ENCODE data around the gene ZNF550. TPM values are rescaled to one million over a fixed set of nuclear protein-coding genes. Genes with fewer than 3 reads are reported as not detected.

Gene ZNF550
- total and polyA plus RNA-seq, 2 of the 13 experiments (the other 11 are each of a cell fraction or from before 2014, with no cell fraction given): 8.6 to 9.1 TPM

DNA sequence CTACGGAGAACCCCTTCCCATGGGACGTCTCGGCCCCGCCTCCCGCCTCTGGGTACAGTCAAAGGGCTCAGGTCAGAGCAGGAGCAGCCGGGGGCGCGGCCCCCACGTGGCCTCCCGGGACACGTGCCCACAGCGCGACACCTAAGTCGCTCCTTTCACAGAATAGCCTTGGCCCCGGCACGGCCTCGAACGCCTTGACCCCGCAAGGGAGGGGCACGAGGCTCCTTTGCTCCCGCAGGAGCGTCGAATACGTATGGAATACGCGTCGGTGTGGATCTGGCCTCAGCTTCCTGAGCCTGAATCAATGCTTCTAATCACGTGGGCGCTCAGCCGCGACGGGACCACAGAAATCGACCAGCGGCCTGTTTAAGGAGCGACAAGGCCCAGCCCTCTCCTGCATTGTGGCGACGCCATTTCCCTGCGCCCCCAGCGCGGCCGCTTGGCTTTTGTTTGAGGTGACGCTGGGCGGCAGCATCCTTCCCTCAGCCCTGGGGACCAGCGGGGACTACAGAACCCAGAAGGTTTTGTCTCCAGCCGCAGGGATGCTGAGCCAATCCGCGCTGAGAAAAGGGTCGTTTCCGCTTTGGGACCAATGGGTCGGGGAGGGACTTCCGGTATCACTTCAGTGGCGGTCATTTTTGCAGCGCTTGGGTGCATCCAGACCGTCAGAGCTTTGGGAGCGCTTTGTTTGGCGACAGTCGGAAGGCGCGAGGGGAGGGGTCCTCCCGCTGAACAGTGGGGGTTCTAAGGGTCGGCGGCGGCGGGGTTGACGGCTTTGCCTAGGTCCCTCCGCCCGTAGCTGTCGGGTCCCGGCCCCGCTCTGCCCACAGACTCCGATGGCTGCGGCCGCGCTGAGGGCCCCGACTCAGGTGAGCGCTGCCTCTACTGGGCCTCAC is 24.1 kb upstream of the ZNF550 start, which contains the start of gene ZIK1:
ZIK1 (plus strand) TSS at position 625 of the 896 bp plus-strand sequence; CDS start at position 837, 212 bp downstream.
- in situ Hi-C loops (cut with HindIII; ENCODE audit: extremely low pct_ligation_motif_present, low pct_unique_long_range_greater_than_20kb): no loop called here
- peak within 1 kb of the TSS; percentile 61 to 71 (median 65) for H3K4me3 ChIP-seq (replicated peaks in 1 of 3; ENCODE audit: insufficient read depth in 1 of 3, low read depth in 2 of 3, low read length in 3 of 3)
- H2AFZ ChIP-seq (ENCODE audit: low read length): no peak within 1 kb of the TSS
- ChIA-PET CTCF (ENCODE audit: low intra/inter-chr PET ratio, low total read pairs) (no interaction called here), POLR2A (no interaction called here)
- peak within 1 kb of the TSS; percentile 70 for H3K4me2 ChIP-seq (ENCODE audit: low read depth, low read length)
- H3K79me2 ChIP-seq (ENCODE audit: insufficient read depth, low read length): no peaks in the 10 kb centered on the region
- H3K36me3 ChIP-seq (replicated peaks in 1 of 2; ENCODE audit: control insufficient read depth in 1 of 2, insufficient read depth in 2 of 2, low read length in 2 of 2): peaks cover 0 to 1% of the 10 kb centered on the region in 2 experiments; a peak in 1 of 5 replicates
- no TSS peak for BruUV-seq (replicated peaks)
- intact Hi-C loops (cut with micrococcal nuclease; ENCODE audit: unreplicated experiment): no loop called here
- peak; percentile 90 for ATAC-seq
- WGBS (ENCODE audit: low lambda C conversion rate): 75% methylated on average over 15 of the region's 76 CpGs
- peak within 1 kb of the TSS; percentile 58 for H3K9ac ChIP-seq (ENCODE audit: insufficient read depth, low read depth, low read length)
- H3K9me3 ChIP-seq (ENCODE audit: low read length): no peaks in the 10 kb centered on the region
- H3K4me1 ChIP-seq (ENCODE audit: insufficient read depth, low read length): peaks cover 14% of the 10 kb centered on the region
- DNase-seq (ENCODE audit: low spot score): peak; percentile 83
- H3K27me3 ChIP-seq (ENCODE audit: control insufficient read depth in 1 of 2, insufficient read depth in 2 of 2, low read length in 2 of 2): no peaks in the 10 kb centered on the region; a peak in 1 of 5 replicates
- no peaks in the 10 kb centered on the region for H4K20me1 ChIP-seq (ENCODE audit: insufficient read depth, low read length)
- FAIRE-seq: peak; percentile 37
- H3K27ac ChIP-seq (ENCODE audit: extremely low read length, insufficient read depth, low read length): no peak within 1 kb of the TSS
- no peak for TF ChIP-seq IRX3 (CRISPR knock-in tag; IDR thresholded peaks at IDR 0.05; ENCODE audit: borderline replicate concordance, low read depth)
- no peak for TF ChIP-seq ZMYM3 (CRISPR knock-in tag; IDR thresholded peaks at IDR 0.05)
- TF ChIP-seq, protein P1, sequence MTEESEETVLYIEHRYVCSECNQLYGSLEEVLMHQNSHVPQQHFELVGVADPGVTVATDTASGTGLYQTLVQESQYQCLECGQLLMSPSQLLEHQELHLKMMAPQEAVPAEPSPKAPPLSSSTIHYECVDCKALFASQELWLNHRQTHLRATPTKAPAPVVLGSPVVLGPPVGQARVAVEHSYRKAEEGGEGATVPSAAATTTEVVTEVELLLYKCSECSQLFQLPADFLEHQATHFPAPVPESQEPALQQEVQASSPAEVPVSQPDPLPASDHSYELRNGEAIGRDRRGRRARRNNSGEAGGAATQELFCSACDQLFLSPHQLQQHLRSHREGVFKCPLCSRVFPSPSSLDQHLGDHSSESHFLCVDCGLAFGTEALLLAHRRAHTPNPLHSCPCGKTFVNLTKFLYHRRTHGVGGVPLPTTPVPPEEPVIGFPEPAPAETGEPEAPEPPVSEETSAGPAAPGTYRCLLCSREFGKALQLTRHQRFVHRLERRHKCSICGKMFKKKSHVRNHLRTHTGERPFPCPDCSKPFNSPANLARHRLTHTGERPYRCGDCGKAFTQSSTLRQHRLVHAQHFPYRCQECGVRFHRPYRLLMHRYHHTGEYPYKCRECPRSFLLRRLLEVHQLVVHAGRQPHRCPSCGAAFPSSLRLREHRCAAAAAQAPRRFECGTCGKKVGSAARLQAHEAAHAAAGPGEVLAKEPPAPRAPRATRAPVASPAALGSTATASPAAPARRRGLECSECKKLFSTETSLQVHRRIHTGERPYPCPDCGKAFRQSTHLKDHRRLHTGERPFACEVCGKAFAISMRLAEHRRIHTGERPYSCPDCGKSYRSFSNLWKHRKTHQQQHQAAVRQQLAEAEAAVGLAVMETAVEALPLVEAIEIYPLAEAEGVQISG (CRISPR knock-in tag; IDR thresholded peaks at IDR 0.05): peak; percentile 41; the same call in 1 of the 2 replicates
- TF ChIP-seq, protein P2, sequence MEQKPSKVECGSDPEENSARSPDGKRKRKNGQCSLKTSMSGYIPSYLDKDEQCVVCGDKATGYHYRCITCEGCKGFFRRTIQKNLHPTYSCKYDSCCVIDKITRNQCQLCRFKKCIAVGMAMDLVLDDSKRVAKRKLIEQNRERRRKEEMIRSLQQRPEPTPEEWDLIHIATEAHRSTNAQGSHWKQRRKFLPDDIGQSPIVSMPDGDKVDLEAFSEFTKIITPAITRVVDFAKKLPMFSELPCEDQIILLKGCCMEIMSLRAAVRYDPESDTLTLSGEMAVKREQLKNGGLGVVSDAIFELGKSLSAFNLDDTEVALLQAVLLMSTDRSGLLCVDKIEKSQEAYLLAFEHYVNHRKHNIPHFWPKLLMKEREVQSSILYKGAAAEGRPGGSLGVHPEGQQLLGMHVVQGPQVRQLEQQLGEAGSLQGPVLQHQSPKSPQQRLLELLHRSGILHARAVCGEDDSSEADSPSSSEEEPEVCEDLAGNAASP (CRISPR knock-in tag; IDR thresholded peaks at IDR 0.05; ENCODE audit: borderline replicate concordance): no peak
- TF ChIP-seq CREB1 (IDR thresholded peaks at IDR 0.05): no peak
- TF ChIP-seq CREB1 (CRISPR knock-in tag; IDR thresholded peaks at IDR 0.05): peak; percentile 67; the same call in 1 of the 2 replicates
- peak; percentile 70 for TF ChIP-seq ZNF687 (CRISPR knock-in tag; IDR thresholded peaks at IDR 0.05)
- TF ChIP-seq RELA (CRISPR knock-in tag; IDR thresholded peaks at IDR 0.05): no peak
- no peak for TF ChIP-seq ZNF124 (CRISPR knock-in tag; IDR thresholded peaks at IDR 0.05)
- no peak for TF ChIP-seq ZBTB3 (CRISPR knock-in tag; IDR thresholded peaks at IDR 0.05; ENCODE audit: borderline replicate concordance, low read depth)
- no peak for TF ChIP-seq CEBPG (CRISPR knock-in tag; IDR thresholded peaks at IDR 0.05)
- no peak for TF ChIP-seq SCMH1 (CRISPR knock-in tag; IDR thresholded peaks at IDR 0.05; ENCODE audit: borderline replicate concordance)
- no peak for TF ChIP-seq ZKSCAN5 (CRISPR knock-in tag; IDR thresholded peaks at IDR 0.05)
- TF ChIP-seq NONO (IDR thresholded peaks at IDR 0.05): no peak
- TF ChIP-seq NONO (CRISPR knock-in tag; conservative IDR thresholded peaks at IDR 0.05): 0 out of 2 replicates have a peak, but pooled peaks have one; percentile 15

Data from HepG2 (cell line).